ENCODE data around the gene CKMT2.

The CKMT2 gene

GRCh38 chr5:81313278-81313677 lies 80.2 kb downstream of the CKMT2 start:
- no peak for DNase-seq

- DNase-seq: no peak
Observed at GRCh38 chr5:81313686-81314085, 80.6 kb downstream of the CKMT2 start.

- no peak for DNase-seq
Observed at GRCh38 chr5:81314581-81314980, 81.5 kb downstream of the CKMT2 start.

GRCh38 chr5:81315336-81315735 lies 82.2 kb downstream of the CKMT2 start:
- DNase-seq: no peak

- no peak for DNase-seq
Observed at GRCh38 chr5:81315830-81316229, 82.7 kb downstream of the CKMT2 start.

All from NCI-H1436 (cell line).